Large intestine (tissue), 12 donors: ENCODE measurements around the gene SEC16B. TPM values are rescaled to one million over a fixed set of nuclear protein-coding genes. Genes with fewer than 3 reads are reported as not detected.

ENCODE experiments used
- DNase-seq, 2 donors: peaks; one replicate each; pipeline versions ENCODE4 v3.0.0 to v3.0.0-alpha.2; 2013
- H3K27ac ChIP-seq: one replicate; pipeline ENCODE4 v1.5.1; 2013; ENCODE audit warnings: low read length
- H3K27me3 ChIP-seq: 2 replicates; pipeline ENCODE4 v1.6.1; 2013; ENCODE audit warnings: low read length; ENCODE audit not compliant: control insufficient read depth, insufficient read depth
- H3K36me3 ChIP-seq: 2 replicates; pipeline ENCODE4 v1.6.1; 2013; ENCODE audit warnings: low read length; ENCODE audit not compliant: control insufficient read depth, insufficient read depth
- H3K4me1 ChIP-seq: one replicate; pipeline ENCODE4 v1.6.1; 2013; ENCODE audit warnings: low read length; ENCODE audit not compliant: control insufficient read depth, insufficient read depth
- H3K4me3 ChIP-seq: one replicate; pipeline ENCODE4 v1.5.1; 2013; ENCODE audit warnings: low read length
- H3K9me3 ChIP-seq: one replicate; pipeline ENCODE4 v1.6.1; 2013; ENCODE audit warnings: mild to moderate bottlenecking, low read depth, low read length, moderate library complexity; ENCODE audit not compliant: control insufficient read depth
- WGBS: methylation state at CpG from one replicate; pipeline ENCODE4 v1.1.5; 2013; ENCODE audit warnings: low lambda C conversion rate; ENCODE audit not compliant: insufficient coverage; 5-methylcytosine and 5-hydroxymethylcytosine counted together
- long read RNA-seq, 11 donors: transcript quantifications; one replicate each; lab custom pipeline, GENCODE V29; 2026
- polyA plus RNA-seq: library from polyadenylated mRNA; unstranded; fragments of 120-200 nt; gene quantifications from one replicate; pipeline ENCODE4 v1.2.1, GENCODE V29; 2013

The SEC16B gene
- polyA plus RNA-seq: 23.7 TPM
- long read RNA-seq, donor 1: 0 reads
- long read RNA-seq, donor 2: 0 reads
- long read RNA-seq, donor 3: 0 reads
- long read RNA-seq, donor 4: 0 reads
- long read RNA-seq, donor 5: 0 reads
- long read RNA-seq, donor 6: 0 reads
- long read RNA-seq, donor 7: 0 reads
- long read RNA-seq, donor 8, partial matches to known transcripts: 0 of 1 reads
- long read RNA-seq, donor 8, other reads (novel, unspliced or antisense): 0 of 1 reads
- long read RNA-seq, donor 9: 0 reads
- long read RNA-seq, donor 10: 0 reads
- long read RNA-seq, donor 11: 0 reads

- Histone ChIP-seq H3K36me3 (peaks cover 17% of the 10 kb centered on the region), H3K4me3 (peak within 1 kb of the TSS; percentile 41), H3K27me3 (no peaks in the 10 kb centered on the region), H3K9me3 (no peaks in the 10 kb centered on the region), H3K27ac (peak within 1 kb of the TSS; percentile 94), H3K4me1 (peaks cover 8% of the 10 kb centered on the region)
- WGBS: 50% methylated on average over 1 of the region's 12 CpGs
- peak; percentile 95 to 98 for DNase-seq
Measured at GRCh38 chr1:177969825-177970371, at the start of gene SEC16B. Gene SEC16B (minus strand): TSS chr1:177970058. CDS start chr1:177967981, 2,077 bp downstream.

DNA sequence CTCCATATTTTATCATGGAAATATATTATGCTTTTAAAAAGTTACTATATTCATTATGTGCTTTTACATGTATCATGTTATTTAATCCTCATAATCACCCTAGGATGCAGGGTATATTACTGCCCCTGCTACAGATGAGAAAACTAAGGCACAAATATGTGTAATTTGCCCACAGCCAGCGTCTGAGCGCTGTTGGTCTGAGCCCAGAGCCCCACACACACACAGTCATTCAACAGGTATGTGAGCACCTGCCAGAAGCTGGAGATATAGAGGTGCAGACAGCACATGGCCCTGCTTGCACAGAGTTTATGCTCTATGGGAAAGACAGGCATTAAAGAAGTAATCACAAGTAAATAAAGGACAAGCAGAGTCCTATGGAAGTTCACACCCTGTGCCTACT is 49.8 kb upstream of the SEC16B start:
- Histone ChIP-seq H3K36me3 (peaks cover 4% of the 10 kb centered on the region), H3K27me3 (no peaks in the 10 kb centered on the region), H3K27ac (no peak overlapping the region), H3K4me3 (no peak overlapping the region), H3K4me1 (peaks cover 25% of the 10 kb centered on the region), H3K9me3 (no peaks in the 10 kb centered on the region)
- no peak for DNase-seq
- no CpG with 5 or more reads among the region's 2 CpGs for WGBS

- DNase-seq: no peak
- Histone ChIP-seq H3K36me3 (peaks cover 4% of the 10 kb centered on the region), H3K27ac (no peak overlapping the region), H3K4me3 (no peak overlapping the region), H3K27me3 (no peaks in the 10 kb centered on the region), H3K4me1 (peaks cover 25% of the 10 kb centered on the region), H3K9me3 (no peaks in the 10 kb centered on the region)
- no CpG with 5 or more reads among the region's 1 CpG for whole genome bisulfite sequencing
Measured at GRCh38 chr1:178019208-178019607, 49.4 kb upstream of the SEC16B start.

DNA sequence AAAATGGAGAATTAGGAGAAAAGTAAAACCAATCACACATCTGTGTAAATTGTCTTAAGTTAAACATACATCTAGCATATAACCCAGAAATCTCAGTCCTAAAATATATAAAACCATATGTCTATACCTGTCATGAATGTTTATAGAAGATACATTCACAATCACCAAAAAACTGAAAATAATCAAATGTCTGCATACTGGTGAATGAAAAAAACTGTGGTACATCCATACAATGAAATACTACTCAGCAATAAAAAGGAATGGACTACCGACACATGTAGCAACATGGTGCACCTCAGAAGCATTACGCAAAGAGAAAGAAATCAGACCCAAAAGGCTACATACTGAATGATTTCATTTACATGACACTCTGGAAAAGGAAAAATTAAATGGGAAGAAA is 47.7 kb upstream of the SEC16B start:
- WGBS: no CpG with 5 or more reads among the region's 2 CpGs
- Histone ChIP-seq H3K9me3 (no peaks in the 10 kb centered on the region), H3K36me3 (peaks cover 4% of the 10 kb centered on the region), H3K27ac (no peak overlapping the region), H3K4me1 (peaks cover 20% of the 10 kb centered on the region), H3K27me3 (no peaks in the 10 kb centered on the region), H3K4me3 (no peak overlapping the region)
- DNase-seq: no peak

- H3K27ac ChIP-seq: no peak overlapping the region
- H3K4me3 ChIP-seq: no peak overlapping the region
- no peak for DNase-seq
- no peaks in the 10 kb centered on the region for H3K27me3 ChIP-seq
- no CpG with 5 or more reads among the region's 2 CpGs for WGBS
- H3K36me3 ChIP-seq: peaks cover 5% of the 10 kb centered on the region
- no peaks in the 10 kb centered on the region for H3K4me1 ChIP-seq
- no peaks in the 10 kb centered on the region for H3K9me3 ChIP-seq
Measured at GRCh38 chr1:178011864-178012503, 42.1 kb upstream of the SEC16B start.

GRCh38 chr1:178011465-178011828 is 41.6 kb upstream of the SEC16B start:
- no peak for DNase-seq
- Histone ChIP-seq H3K9me3 (no peaks in the 10 kb centered on the region), H3K4me1 (no peaks in the 10 kb centered on the region), H3K27me3 (no peaks in the 10 kb centered on the region), H3K4me3 (no peak overlapping the region), H3K27ac (no peak overlapping the region), H3K36me3 (peaks cover 6% of the 10 kb centered on the region)
- WGBS: no CpG with 5 or more reads among the region's 3 CpGs

DNA sequence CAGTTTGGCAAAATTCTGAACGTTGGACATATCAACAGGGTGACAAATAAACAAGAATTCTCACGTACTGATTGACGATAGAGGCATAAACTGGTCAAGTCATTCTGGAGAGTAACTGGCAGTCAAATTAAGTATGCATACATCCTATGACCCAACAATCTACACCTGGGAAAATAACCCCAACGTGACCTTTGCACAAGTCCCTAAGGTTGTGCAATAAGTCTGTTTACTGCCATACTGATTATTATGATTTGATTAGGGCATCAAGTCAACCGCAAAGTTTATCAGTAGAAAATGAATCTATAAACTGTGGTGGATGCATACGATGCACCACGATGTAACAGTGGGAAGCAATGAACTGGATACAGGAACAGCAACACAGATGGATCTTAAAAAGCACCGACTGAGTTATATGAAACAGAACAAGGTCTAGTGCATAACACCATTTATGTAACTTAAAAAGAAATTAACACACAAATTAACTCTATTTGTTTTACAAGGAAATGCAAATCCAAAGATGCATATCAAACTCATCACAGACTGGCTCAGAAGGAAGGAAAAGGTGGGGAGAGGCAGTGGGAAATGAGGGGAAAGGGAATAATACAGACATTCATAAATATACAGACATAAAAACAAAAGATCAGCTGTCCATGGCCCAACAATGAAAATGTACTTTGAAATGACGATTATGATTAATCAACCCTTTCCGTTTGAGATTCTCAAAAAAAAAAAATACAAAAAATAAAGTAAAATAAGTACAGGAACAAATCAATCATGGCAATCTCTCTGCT is 41.0 kb upstream of the SEC16B start:
- H3K27ac ChIP-seq: no peak overlapping the region
- DNase-seq: no peak
- H3K36me3 ChIP-seq: peaks cover 6% of the 10 kb centered on the region
- WGBS: 48% methylated on average over 3 of the region's 10 CpGs
- H3K27me3 ChIP-seq: no peaks in the 10 kb centered on the region
- no peak overlapping the region for H3K4me3 ChIP-seq
- H3K4me1 ChIP-seq: no peaks in the 10 kb centered on the region
- no peaks in the 10 kb centered on the region for H3K9me3 ChIP-seq

DNA sequence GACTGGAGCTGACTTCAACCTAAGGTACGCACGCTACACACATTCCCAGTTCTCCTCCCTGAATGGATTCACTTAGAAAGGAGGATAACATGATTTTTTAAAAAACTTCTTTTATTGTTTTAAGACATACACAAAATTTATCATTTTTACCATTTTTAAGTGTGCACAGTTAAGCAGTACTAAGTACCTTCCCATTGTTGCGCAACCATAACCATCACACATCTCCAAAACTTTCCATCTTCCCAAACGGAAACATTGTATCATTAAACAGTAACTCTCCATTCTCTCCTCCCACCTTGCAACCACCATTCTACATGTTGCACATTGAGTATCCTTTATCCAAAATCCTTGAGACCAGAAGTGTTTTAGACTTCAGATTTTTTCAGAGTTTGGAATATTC is 36.2 kb upstream of the SEC16B start:
- Histone ChIP-seq H3K9me3 (no peaks in the 10 kb centered on the region), H3K27me3 (no peaks in the 10 kb centered on the region), H3K4me1 (no peaks in the 10 kb centered on the region), H3K27ac (no peak overlapping the region), H3K36me3 (peaks cover 6% of the 10 kb centered on the region), H3K4me3 (no peak overlapping the region)
- DNase-seq: no peak
- WGBS: 100% methylated on average over 1 of the region's 4 CpGs

GRCh38 chr1:178005450-178005849 is 35.6 kb upstream of the SEC16B start:
- no peak for DNase-seq
- Histone ChIP-seq H3K4me3 (no peak overlapping the region), H3K27me3 (no peaks in the 10 kb centered on the region), H3K9me3 (no peaks in the 10 kb centered on the region), H3K27ac (no peak overlapping the region), H3K36me3 (peaks cover 6% of the 10 kb centered on the region), H3K4me1 (no peaks in the 10 kb centered on the region)
- 93% methylated on average over 5 of the region's 5 CpGs for WGBS

DNA sequence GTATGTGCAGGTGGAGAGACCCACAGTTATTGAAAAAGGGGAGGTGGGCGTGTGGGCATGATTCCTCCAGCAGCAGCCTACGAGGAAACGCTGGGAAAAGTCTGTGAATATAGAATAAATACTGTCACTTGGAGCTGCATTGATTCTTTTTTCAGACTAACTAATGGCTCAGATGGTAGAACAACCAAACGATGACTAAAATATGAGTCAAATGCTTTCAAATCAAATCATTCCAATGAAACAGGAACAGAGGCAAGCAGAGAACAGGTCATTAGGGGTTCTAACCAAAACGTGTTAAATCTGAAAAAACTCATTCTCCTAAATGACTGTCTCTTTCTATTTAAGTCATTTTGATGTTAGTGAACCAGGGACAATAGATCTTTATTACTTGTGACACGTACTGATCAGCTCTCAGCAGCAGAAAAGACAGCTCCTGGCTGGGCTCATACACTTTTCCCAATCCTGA is 35.1 kb upstream of the SEC16B start:
- Histone ChIP-seq H3K27me3 (no peaks in the 10 kb centered on the region), H3K36me3 (peaks cover 6% of the 10 kb centered on the region), H3K9me3 (no peaks in the 10 kb centered on the region), H3K4me1 (no peaks in the 10 kb centered on the region), H3K27ac (no peak overlapping the region), H3K4me3 (no peak overlapping the region)
- 83% methylated on average over 1 of the region's 6 CpGs for WGBS
- no peak for DNase-seq
